Colonic mucosa (tissue), 4 donors: Measurements from ENCODE around the gene COL12A1. TPM values are rescaled to one million over a fixed set of nuclear protein-coding genes. Genes with fewer than 3 reads are reported as not detected.

ENCODE experiments used
- DNase-seq: peaks from one replicate; pipeline ENCODE4 v3.0.0-alpha.2; 2020
- H3K27ac ChIP-seq: fragments of 200-600 bp; one replicate; pipeline ENCODE4 v1.8.0; 2021
- H3K27me3 ChIP-seq: fragments of 200-600 bp; one replicate; pipeline ENCODE4 v1.8.0; 2021
- H3K36me3 ChIP-seq: fragments of 200-600 bp; one replicate; pipeline ENCODE4 v1.8.0; 2021
- H3K4me1 ChIP-seq: fragments of 200-600 bp; one replicate; pipeline ENCODE4 v1.8.0; 2021; ENCODE audit warnings: mild to moderate bottlenecking
- H3K4me3 ChIP-seq: fragments of 200-600 bp; one replicate; pipeline ENCODE4 v1.8.0; 2021
- H3K9ac ChIP-seq, 2 donors: one replicate each; pipeline ENCODE4 v1.7.0; 2013; ENCODE audit warnings: control low read depth in 2 of 2, low read depth in 2 of 2, low read length in 2 of 2
- H3K9me3 ChIP-seq: fragments of 200-600 bp; one replicate; pipeline ENCODE4 v1.8.0; 2021
- CTCF ChIP-seq: fragments of 200-600 bp; IDR thresholded peaks from one replicate; pipeline ENCODE4 v1.8.0; 2022; ENCODE audit warnings: antibody characterized with exemption, mild to moderate bottlenecking
- intact Hi-C: fragments of 100-400 bp; cut with DNase I; formaldehyde crosslinking; loops from one replicate; pipeline ENCODE4 v1.14.1; 2022
- total RNA-seq, 2 donors: library from RNA; stranded (reverse); fragmentation: NEBNext Ultra II Directional in 1 of 2; extraction: Animal tissue kit (Norgen Biotek cat#: 25700) in 1 of 2; gene quantifications; one replicate each; pipeline ENCODE4 v1.2.1, GENCODE V29; 2021
- donor health status: healthy.
- donor health status: DM: no; HTN: no; CAD: no.
- donor health status: DM: no; HTN: no; CAD: no.

The COL12A1 gene
- total RNA-seq, 2 donors from 2014 or later = 3.6 to 20.2 TPM

GRCh38 chr6:75203721-75204120, 2.1 kb downstream of the COL12A1 start:
- Histone ChIP-seq H3K4me1 (peaks cover 5% of the 10 kb centered on the region), H3K27ac (no peak overlapping the region), H3K27me3 (peaks cover 54% of the 10 kb centered on the region), H3K9ac (no peak overlapping the region), H3K36me3 (no peaks in the 10 kb centered on the region), H3K4me3 (peak overlapping the region; percentile 31), H3K9me3 (no peaks in the 10 kb centered on the region)
- intact Hi-C loops = loop anchor here (5.0 kb wide), 1 partner anchor 451 kb away; no protein-coding TSS in a partner anchor
- no peak for TF ChIP-seq CTCF
- DNase-seq = no peak

- intact Hi-C loops = loop anchor here (5.0 kb wide), 1 partner anchor 450 kb away; no protein-coding TSS in a partner anchor
- Histone ChIP-seq H3K9me3 (no peaks in the 10 kb centered on the region), H3K27ac (no peak overlapping the region), H3K36me3 (no peaks in the 10 kb centered on the region), H3K4me3 (no peak overlapping the region), H3K9ac (no peak overlapping the region), H3K4me1 (peaks cover 5% of the 10 kb centered on the region), H3K27me3 (peaks cover 46% of the 10 kb centered on the region)
- no peak for TF ChIP-seq CTCF
- DNase-seq = no peak
Observed at GRCh38 chr6:75202676-75203131, 3.1 kb downstream of the COL12A1 start.

- no peak for DNase-seq
- TF ChIP-seq CTCF = no peak
- H3K4me1 ChIP-seq = peaks cover 5% of the 10 kb centered on the region
- H3K9me3 ChIP-seq = no peaks in the 10 kb centered on the region
- H3K27me3 ChIP-seq = peaks cover 40% of the 10 kb centered on the region
- intact Hi-C loops = loop anchor here (5.0 kb wide), 1 partner anchor 450 kb away; no protein-coding TSS in a partner anchor
- H3K27ac ChIP-seq = no peak overlapping the region
- no peak overlapping the region for H3K4me3 ChIP-seq
- no peaks in the 10 kb centered on the region for H3K36me3 ChIP-seq
- no peak overlapping the region for H3K9ac ChIP-seq
Observed at GRCh38 chr6:75201901-75202672, 3.8 kb downstream of the COL12A1 start.

- H3K9me3 ChIP-seq = no peaks in the 10 kb centered on the region
- no peak for TF ChIP-seq CTCF
- H3K4me3 ChIP-seq = no peak overlapping the region
- DNase-seq = no peak
- H3K36me3 ChIP-seq = no peaks in the 10 kb centered on the region
- intact Hi-C loops = loop anchor here (5.0 kb wide), 1 partner anchor 449 kb away; no protein-coding TSS in a partner anchor
- H3K9ac ChIP-seq = no peak overlapping the region
- H3K27ac ChIP-seq = no peak overlapping the region
- H3K4me1 ChIP-seq = peaks cover 2% of the 10 kb centered on the region
- peaks cover 30% of the 10 kb centered on the region for H3K27me3 ChIP-seq
Observed at GRCh38 chr6:75201021-75201420, 4.8 kb downstream of the COL12A1 start.

- no peaks in the 10 kb centered on the region for H3K4me1 ChIP-seq
- DNase-seq = no peak
- intact Hi-C loops = loop anchor here (5.0 kb wide), 1 partner anchor 448 kb away; no protein-coding TSS in a partner anchor
- no peak overlapping the region for H3K27ac ChIP-seq
- no peak overlapping the region for H3K9ac ChIP-seq
- H3K4me3 ChIP-seq = no peak overlapping the region
- H3K36me3 ChIP-seq = no peaks in the 10 kb centered on the region
- peaks cover 18% of the 10 kb centered on the region for H3K27me3 ChIP-seq
- TF ChIP-seq CTCF = no peak
- H3K9me3 ChIP-seq = no peaks in the 10 kb centered on the region
Observed at GRCh38 chr6:75199889-75200288, 6.0 kb downstream of the COL12A1 start.
